Measurements from ENCODE around the gene DUSP22. TPM values are rescaled to one million over a fixed set of nuclear protein-coding genes. Genes with fewer than 3 reads are reported as not detected.

Gene DUSP22
- total RNA-seq, 1 donor from 2014 or later = 40.0 TPM

- H4K20me1 ChIP-seq (ENCODE audit: low read depth) = no peaks in the 10 kb centered on the region
- Mint-ChIP-seq H3K27ac (no peak overlapping the region), H3K36me3 (peaks cover 6% of the 10 kb centered on the region), H3K27me3 (ENCODE audit: insufficient read depth, low read depth) (peaks cover 5% of the 10 kb centered on the region), H3K9me3 (peaks cover 35% of the 10 kb centered on the region), H3K4me1 (no peaks in the 10 kb centered on the region), H3K4me3 (no peak overlapping the region)
- H3K36me3 ChIP-seq = no peaks in the 10 kb centered on the region
- H3K4me1 ChIP-seq = no peaks in the 10 kb centered on the region
- TF ChIP-seq EZH2 (IDR thresholded peaks at IDR 0.05) (no peak), CTCF (IDR thresholded peaks at IDR 0.05) (no peak), EZH2phosphoT487 (IDR thresholded peaks at IDR 0.05) (no peak)
- H2AFZ ChIP-seq (replicated peaks) = no peak overlapping the region
- H3K9me3 ChIP-seq (ENCODE audit: low read depth) = peaks cover 5% of the 10 kb centered on the region
- H3K27ac ChIP-seq = no peak overlapping the region
- H3F3A ChIP-seq (ENCODE audit: low read depth) = no peaks in the 10 kb centered on the region
- no peak overlapping the region for H3K9ac ChIP-seq
- no peak for DNase-seq (ENCODE audit: low spot score)
- H3K79me2 ChIP-seq (ENCODE audit: low read depth) = no peaks in the 10 kb centered on the region
- no peaks in the 10 kb centered on the region for H3K27me3 ChIP-seq
- H3K4me3 ChIP-seq = no peak overlapping the region
- H3K4me2 ChIP-seq = no peak overlapping the region
Measured at GRCh38 chr6:314377-314776, 22.1 kb downstream of the DUSP22 start.

DNA sequence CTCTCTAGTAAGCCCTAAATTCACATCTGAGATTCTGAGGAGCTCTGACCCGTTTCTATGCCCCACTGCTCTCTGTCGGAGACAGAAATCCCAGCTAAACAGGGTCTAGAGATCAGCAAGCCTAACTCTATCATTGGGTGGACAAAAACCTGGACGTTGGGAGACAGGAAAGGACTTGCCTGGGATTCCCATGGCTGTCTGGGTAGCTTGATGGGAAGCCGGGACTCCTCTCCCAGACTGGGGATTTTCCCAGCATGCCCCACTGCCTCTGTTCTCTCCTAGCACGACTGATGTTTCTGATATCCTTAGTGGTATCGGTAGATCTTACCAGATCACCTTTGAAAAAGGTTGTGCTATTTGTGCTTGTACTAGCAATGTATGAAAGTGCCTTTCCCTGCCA is 22.9 kb downstream of the DUSP22 start:
- no peak overlapping the region for H3K27ac ChIP-seq
- H3K9me3 ChIP-seq (ENCODE audit: low read depth) = peaks cover 5% of the 10 kb centered on the region
- Mint-ChIP-seq H3K4me3 (no peak overlapping the region), H3K4me1 (no peaks in the 10 kb centered on the region), H3K36me3 (peaks cover 6% of the 10 kb centered on the region), H3K27me3 (ENCODE audit: insufficient read depth, low read depth) (peaks cover 5% of the 10 kb centered on the region), H3K9me3 (peaks cover 33% of the 10 kb centered on the region), H3K27ac (no peak overlapping the region)
- no peaks in the 10 kb centered on the region for H4K20me1 ChIP-seq (ENCODE audit: low read depth)
- no peak overlapping the region for H3K4me2 ChIP-seq
- H3K4me3 ChIP-seq = no peak overlapping the region
- TF ChIP-seq EZH2 (IDR thresholded peaks at IDR 0.05) (no peak), EZH2phosphoT487 (IDR thresholded peaks at IDR 0.05) (no peak), CTCF (IDR thresholded peaks at IDR 0.05) (no peak)
- no peak overlapping the region for H3K9ac ChIP-seq
- H3K4me1 ChIP-seq = no peaks in the 10 kb centered on the region
- DNase-seq (ENCODE audit: low spot score) = no peak
- H2AFZ ChIP-seq (replicated peaks) = no peak overlapping the region
- H3K36me3 ChIP-seq = no peaks in the 10 kb centered on the region
- H3K27me3 ChIP-seq = no peaks in the 10 kb centered on the region
- no peaks in the 10 kb centered on the region for H3K79me2 ChIP-seq (ENCODE audit: low read depth)
- no peaks in the 10 kb centered on the region for H3F3A ChIP-seq (ENCODE audit: low read depth)

GRCh38 chr6:315921-316752 is 23.9 kb downstream of the DUSP22 start:
- H3K36me3 Mint-ChIP-seq = peaks cover 6% of the 10 kb centered on the region
- no peaks in the 10 kb centered on the region for H3F3A ChIP-seq (ENCODE audit: low read depth)
- no peak for DNase-seq (ENCODE audit: low spot score)
- H3K4me1 ChIP-seq = no peaks in the 10 kb centered on the region
- H2AFZ ChIP-seq (replicated peaks) = no peak overlapping the region
- H3K27me3 ChIP-seq = no peaks in the 10 kb centered on the region
- H3K4me1 Mint-ChIP-seq = no peaks in the 10 kb centered on the region
- TF ChIP-seq EZH2 (IDR thresholded peaks at IDR 0.05) (no peak), CTCF (IDR thresholded peaks at IDR 0.05) (no peak), EZH2phosphoT487 (IDR thresholded peaks at IDR 0.05) (no peak)
- H3K27me3 Mint-ChIP-seq (ENCODE audit: insufficient read depth, low read depth) = peaks cover 5% of the 10 kb centered on the region
- no peak overlapping the region for H3K4me2 ChIP-seq
- H3K9me3 Mint-ChIP-seq = peaks cover 29% of the 10 kb centered on the region
- H3K27ac Mint-ChIP-seq = no peak overlapping the region
- no peaks in the 10 kb centered on the region for H3K36me3 ChIP-seq
- H3K9me3 ChIP-seq (ENCODE audit: low read depth) = no peaks in the 10 kb centered on the region
- no peak overlapping the region for H3K27ac ChIP-seq
- no peak overlapping the region for H3K9ac ChIP-seq
- no peak overlapping the region for H3K4me3 Mint-ChIP-seq
- no peaks in the 10 kb centered on the region for H3K79me2 ChIP-seq (ENCODE audit: low read depth)
- no peak overlapping the region for H3K4me3 ChIP-seq
- no peaks in the 10 kb centered on the region for H4K20me1 ChIP-seq (ENCODE audit: low read depth)
